Effector memory CD4-positive, alpha-beta T cell (primary cell): Measurements from ENCODE around the gene RRAS2.
"Not testable (repeated sequence)": the region's sequence is repeated elsewhere in the genome, so short reads cannot be mapped to it uniquely, and the experiment has no call there.

ENCODE experiments used
- DNase-seq, 3 donors: peaks; one replicate each; pipeline ENCODE4 v3.0.0-alpha.2; 2020
- H3K27ac ChIP-seq: 2 replicates; pipeline ENCODE4 v1.7.0; 2013; ENCODE audit warnings: mild to moderate bottlenecking, low read length, moderate library complexity; ENCODE audit not compliant: insufficient read depth, poor library complexity, severe bottlenecking
- H3K27me3 ChIP-seq: replicated peaks from 2 replicates; pipeline ENCODE4 v1.7.0; 2013; ENCODE audit warnings: mild to moderate bottlenecking, low read length; ENCODE audit not compliant: insufficient read depth, control insufficient read depth, poor library complexity, severe bottlenecking
- H3K36me3 ChIP-seq: 2 replicates; pipeline ENCODE4 v1.7.0; 2013; ENCODE audit warnings: mild to moderate bottlenecking, low read length, moderate library complexity; ENCODE audit not compliant: control insufficient read depth, insufficient read depth
- H3K4me1 ChIP-seq: 2 replicates; pipeline ENCODE4 v1.7.0; 2013; ENCODE audit warnings: low read length, mild to moderate bottlenecking; ENCODE audit not compliant: control insufficient read depth, insufficient read depth, poor library complexity, severe bottlenecking
- H3K4me3 ChIP-seq: 2 replicates; pipeline ENCODE4 v1.7.0; 2013; ENCODE audit warnings: low read length, low read depth, mild to moderate bottlenecking; ENCODE audit not compliant: insufficient read depth, poor library complexity, severe bottlenecking
- H3K9me3 ChIP-seq: 2 replicates; pipeline ENCODE4 v1.7.0; 2013; ENCODE audit warnings: mild to moderate bottlenecking, low read length, moderate library complexity; ENCODE audit not compliant: control insufficient read depth
- total RNA-seq, 3 donors: gene quantifications; one replicate each; lab custom pipeline; 2026; lab: John Stamatoyannopoulos, UW

RRAS2 gene
- 13.7 to 23.2 (median 14.3) reads per million in 3 donors for total RNA-seq

- peak; percentile 54 to 64 (median 58) for DNase-seq
- Histone ChIP-seq H3K4me3 (peak within 1 kb of the TSS; percentile 88), H3K36me3 (no peaks in the 10 kb centered on the region), H3K27ac (peak within 1 kb of the TSS; percentile 47), H3K4me1 (no peaks in the 10 kb centered on the region), H3K9me3 (no peaks in the 10 kb centered on the region), H3K27me3 (no peaks in the 10 kb centered on the region)
Measured at GRCh38 chr11:14358729-14359439, at the start of gene RRAS2. Gene RRAS2, minus strand, starts transcription at chr11:14359183. Its CDS starts 313 bp downstream, at chr11:14358870.

GRCh38 chr11:14408612-14409011, 49.6 kb upstream of the RRAS2 start:
- Histone ChIP-seq H3K4me1 (no peaks in the 10 kb centered on the region), H3K27ac (no peak overlapping the region), H3K36me3 (no peaks in the 10 kb centered on the region), H3K27me3 (no peaks in the 10 kb centered on the region), H3K9me3 (no peaks in the 10 kb centered on the region), H3K4me3 (no peak overlapping the region)
- no peak for DNase-seq

GRCh38 chr11:14406116-14406515, 47.1 kb upstream of the RRAS2 start:
- DNase-seq, H3K9me3 ChIP-seq, H3K27me3 ChIP-seq, H3K4me3 ChIP-seq, H3K4me1 ChIP-seq, H3K36me3 ChIP-seq, H3K27ac ChIP-seq: not testable (repeated sequence)

- H3K36me3 ChIP-seq, H3K27ac ChIP-seq, H3K27me3 ChIP-seq, H3K4me3 ChIP-seq, H3K4me1 ChIP-seq, DNase-seq, H3K9me3 ChIP-seq: not testable (repeated sequence)
Measured at GRCh38 chr11:14403528-14403927, 44.5 kb upstream of the RRAS2 start.

- no peaks in the 10 kb centered on the region for H3K4me1 ChIP-seq
- H3K27me3 ChIP-seq = no peaks in the 10 kb centered on the region
- no peak for DNase-seq
- H3K9me3 ChIP-seq = no peaks in the 10 kb centered on the region
- H3K4me3 ChIP-seq = no peak overlapping the region
- no peaks in the 10 kb centered on the region for H3K36me3 ChIP-seq
- no peak overlapping the region for H3K27ac ChIP-seq
Measured at GRCh38 chr11:14399087-14399486, 40.1 kb upstream of the RRAS2 start.

- H3K27ac ChIP-seq = no peak overlapping the region
- H3K9me3 ChIP-seq = no peaks in the 10 kb centered on the region
- no peaks in the 10 kb centered on the region for H3K27me3 ChIP-seq
- DNase-seq = no peak
- no peaks in the 10 kb centered on the region for H3K36me3 ChIP-seq
- H3K4me1 ChIP-seq = no peaks in the 10 kb centered on the region
- no peak overlapping the region for H3K4me3 ChIP-seq
Measured at GRCh38 chr11:14396273-14396672, 37.3 kb upstream of the RRAS2 start.

- no peaks in the 10 kb centered on the region for H3K36me3 ChIP-seq
- no peaks in the 10 kb centered on the region for H3K27me3 ChIP-seq
- DNase-seq = no peak
- no peaks in the 10 kb centered on the region for H3K9me3 ChIP-seq
- no peak overlapping the region for H3K4me3 ChIP-seq
- H3K27ac ChIP-seq = no peak overlapping the region
- H3K4me1 ChIP-seq = no peaks in the 10 kb centered on the region
Measured at GRCh38 chr11:14393889-14394288, 34.9 kb upstream of the RRAS2 start.

- no peak for DNase-seq
- H3K27ac ChIP-seq = no peak overlapping the region
- no peak overlapping the region for H3K4me3 ChIP-seq
- H3K36me3 ChIP-seq = no peaks in the 10 kb centered on the region
- no peaks in the 10 kb centered on the region for H3K27me3 ChIP-seq
- no peaks in the 10 kb centered on the region for H3K9me3 ChIP-seq
- H3K4me1 ChIP-seq = no peaks in the 10 kb centered on the region
Measured at GRCh38 chr11:14393129-14393528, 34.1 kb upstream of the RRAS2 start.

- H3K4me3 ChIP-seq = no peak overlapping the region
- no peaks in the 10 kb centered on the region for H3K27me3 ChIP-seq
- no peaks in the 10 kb centered on the region for H3K36me3 ChIP-seq
- no peaks in the 10 kb centered on the region for H3K9me3 ChIP-seq
- DNase-seq = no peak
- H3K27ac ChIP-seq = no peak overlapping the region
- no peaks in the 10 kb centered on the region for H3K4me1 ChIP-seq
Measured at GRCh38 chr11:14390669-14391068, 31.7 kb upstream of the RRAS2 start.

- H3K9me3 ChIP-seq = no peaks in the 10 kb centered on the region
- no peak for DNase-seq
- H3K27me3 ChIP-seq = no peaks in the 10 kb centered on the region
- H3K36me3 ChIP-seq = no peaks in the 10 kb centered on the region
- H3K27ac ChIP-seq = no peak overlapping the region
- no peaks in the 10 kb centered on the region for H3K4me1 ChIP-seq
- no peak overlapping the region for H3K4me3 ChIP-seq
Measured at GRCh38 chr11:14388352-14388751, 29.4 kb upstream of the RRAS2 start.
